HL-60 (cell line): Measurements from ENCODE around the gene ISG15.

Experiments used
- POLR2AphosphoS5 ChIP-seq: IDR thresholded peaks from 2 replicates; pipeline ENCODE4 v1.6.1; 2012; ENCODE audit warnings: low read depth
- TF ChIP-seq, protein P1 (sequence below): IDR thresholded peaks from one replicate; pipeline ENCODE4 v1.5.1; 2011; ENCODE audit warnings: low read length, control low read depth, inconsistent platforms; ENCODE audit not compliant: insufficient read depth

DNA sequence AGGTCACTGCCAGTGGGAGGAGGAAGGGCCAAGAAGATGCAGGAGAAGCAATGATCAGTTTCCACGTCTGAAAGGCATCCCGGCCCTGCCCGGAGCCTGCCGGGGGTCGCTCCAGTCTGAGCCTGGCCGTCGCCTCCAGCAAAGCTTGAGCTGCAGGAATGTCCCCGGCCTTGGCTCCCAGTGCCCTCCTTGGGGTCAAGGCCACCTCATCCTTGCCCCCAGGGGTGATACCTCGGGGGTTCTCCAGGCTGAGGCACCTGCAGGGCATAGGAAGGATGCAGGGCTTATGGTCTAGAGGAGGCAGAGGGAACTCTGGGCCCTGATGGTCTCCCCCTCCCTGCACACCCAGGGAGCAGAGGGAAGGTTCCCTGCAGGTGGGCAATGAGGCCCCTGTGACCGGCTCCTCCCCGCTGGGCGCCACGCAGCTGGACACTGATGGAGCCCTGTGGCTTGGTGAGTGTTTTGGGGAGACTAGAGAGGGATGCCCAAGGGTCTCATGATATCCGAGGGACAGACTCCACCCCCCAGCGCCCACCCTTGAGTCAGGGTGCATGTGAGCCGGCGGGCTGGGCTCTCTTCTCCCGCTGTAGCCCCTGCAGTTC lies 40.9 kb downstream of the ISG15 start:
- TF ChIP-seq, protein P1, sequence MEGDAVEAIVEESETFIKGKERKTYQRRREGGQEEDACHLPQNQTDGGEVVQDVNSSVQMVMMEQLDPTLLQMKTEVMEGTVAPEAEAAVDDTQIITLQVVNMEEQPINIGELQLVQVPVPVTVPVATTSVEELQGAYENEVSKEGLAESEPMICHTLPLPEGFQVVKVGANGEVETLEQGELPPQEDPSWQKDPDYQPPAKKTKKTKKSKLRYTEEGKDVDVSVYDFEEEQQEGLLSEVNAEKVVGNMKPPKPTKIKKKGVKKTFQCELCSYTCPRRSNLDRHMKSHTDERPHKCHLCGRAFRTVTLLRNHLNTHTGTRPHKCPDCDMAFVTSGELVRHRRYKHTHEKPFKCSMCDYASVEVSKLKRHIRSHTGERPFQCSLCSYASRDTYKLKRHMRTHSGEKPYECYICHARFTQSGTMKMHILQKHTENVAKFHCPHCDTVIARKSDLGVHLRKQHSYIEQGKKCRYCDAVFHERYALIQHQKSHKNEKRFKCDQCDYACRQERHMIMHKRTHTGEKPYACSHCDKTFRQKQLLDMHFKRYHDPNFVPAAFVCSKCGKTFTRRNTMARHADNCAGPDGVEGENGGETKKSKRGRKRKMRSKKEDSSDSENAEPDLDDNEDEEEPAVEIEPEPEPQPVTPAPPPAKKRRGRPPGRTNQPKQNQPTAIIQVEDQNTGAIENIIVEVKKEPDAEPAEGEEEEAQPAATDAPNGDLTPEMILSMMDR: no peak
- no peak for TF ChIP-seq POLR2AphosphoS5
